SK-N-SH (cell line): ENCODE measurements around the gene C2CD3.

Source experiments
- CHD2 ChIP-seq: fragments of 150-350 bp; IDR thresholded peaks from 2 replicates; pipeline ENCODE4 v1.6.1; 2018; ENCODE audit warnings: low read length; ENCODE audit not compliant: partially characterized antibody
- CTCF ChIP-seq: fragments of 200-600 bp; sonication (generic); IDR thresholded peaks from 2 replicates; pipeline ENCODE4 v1.6.1; 2017; ENCODE audit warnings: antibody characterized with exemption, mild to moderate bottlenecking, moderate library complexity
- EP300 ChIP-seq, 2 experiments: IDR thresholded peaks; 2 replicates each; pipeline versions ENCODE4 v1.4.0 to v1.6.1; 2012; ENCODE audit warnings: borderline replicate concordance in 1 of 2, low read depth in 1 of 2, low read length in 1 of 2
- MAX ChIP-seq: IDR thresholded peaks from 2 replicates; pipeline ENCODE4 v1.4.0; 2012; ENCODE audit warnings: low read depth
- MXI1 ChIP-seq: IDR thresholded peaks from 2 replicates; pipeline ENCODE4 v1.6.1; 2012; ENCODE audit warnings: mild to moderate bottlenecking, low read depth, low read length, improper control_type of control experiment
- PBX3 ChIP-seq: IDR thresholded peaks from 2 replicates; pipeline ENCODE4; 2012
- POLR2AphosphoS5 ChIP-seq: IDR thresholded peaks from 2 replicates; pipeline ENCODE4 v1.6.1; 2012; ENCODE audit warnings: low read depth, low read length
- RAD21 ChIP-seq: IDR thresholded peaks from 2 replicates; pipeline ENCODE4 v1.6.1; 2012; ENCODE audit warnings: mild to moderate bottlenecking, low read length
- RCOR1 ChIP-seq: fragments of 150-350 bp; IDR thresholded peaks from 2 replicates; pipeline ENCODE4 v1.6.1; 2017; ENCODE audit warnings: antibody characterized with exemption, low read length
- REST ChIP-seq: IDR thresholded peaks from 2 replicates; pipeline ENCODE4 v1.6.1; 2012; ENCODE audit warnings: mild to moderate bottlenecking, low read depth, low read length, moderate library complexity
- RFX5 ChIP-seq: IDR thresholded peaks from 2 replicates; pipeline ENCODE4 v1.6.1; 2012; ENCODE audit warnings: mild to moderate bottlenecking, improper control_type of control experiment, low read length
- TCF12 ChIP-seq: IDR thresholded peaks from 2 replicates; pipeline ENCODE4 v1.4.0; 2012
- TF ChIP-seq, protein P1 (sequence below): fragments of 150-350 bp; IDR thresholded peaks from 2 replicates; pipeline ENCODE4 v1.6.1; 2017; ENCODE audit warnings: antibody characterized with exemption, low read length, low read depth, borderline replicate concordance

GRCh38 chr11:74159642-74160041 is 11.2 kb downstream of the C2CD3 start:
- TF ChIP-seq CTCF = no peak
- TF ChIP-seq MXI1 = no peak
- TF ChIP-seq POLR2AphosphoS5 = no peak
- TF ChIP-seq RAD21 = no peak
- TF ChIP-seq REST = no peak
- no peak for TF ChIP-seq CHD2
- no peak for TF ChIP-seq PBX3
- no peak for TF ChIP-seq RFX5
- TF ChIP-seq, protein P1, sequence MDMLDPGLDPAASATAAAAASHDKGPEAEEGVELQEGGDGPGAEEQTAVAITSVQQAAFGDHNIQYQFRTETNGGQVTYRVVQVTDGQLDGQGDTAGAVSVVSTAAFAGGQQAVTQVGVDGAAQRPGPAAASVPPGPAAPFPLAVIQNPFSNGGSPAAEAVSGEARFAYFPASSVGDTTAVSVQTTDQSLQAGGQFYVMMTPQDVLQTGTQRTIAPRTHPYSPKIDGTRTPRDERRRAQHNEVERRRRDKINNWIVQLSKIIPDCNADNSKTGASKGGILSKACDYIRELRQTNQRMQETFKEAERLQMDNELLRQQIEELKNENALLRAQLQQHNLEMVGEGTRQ = no peak
- no peak for TF ChIP-seq RCOR1
- TF ChIP-seq TCF12 = no peak
- TF ChIP-seq MAX = no peak
- TF ChIP-seq EP300 (IDR thresholded peaks at IDR 0.05; ENCODE audit: borderline replicate concordance in 1 of 2, low read depth in 1 of 2, low read length in 1 of 2) = no peak
